OCI-LY3 (cell line): ENCODE data around the gene ECT2.

Experiments
- H2AFZ ChIP-seq: fragments of 200-600, 300-600 bp; shearing (Covaris generic); 2 replicates; pipeline ENCODE4 v1.6.0; 2014; ENCODE audit warnings: antibody characterized with exemption, low read depth, low read length
- H3K27ac ChIP-seq: fragments of 200-600, 300-600 bp; sonication (generic); 2 replicates; pipeline ENCODE4 v1.5.1; 2014; ENCODE audit warnings: mild to moderate bottlenecking, low read length, moderate library complexity, mixed read lengths
- H3K27me3 ChIP-seq: fragments of 200-600, 300-600 bp; sonication (generic); 2 replicates; pipeline ENCODE4 v1.6.1; 2014; ENCODE audit warnings: low read depth, low read length, mixed read lengths
- H3K36me3 ChIP-seq: fragments of 200-600, 300-600 bp; sonication (generic); replicated peaks from 2 replicates; pipeline ENCODE3; 2014; ENCODE audit warnings: low read depth, low read length, mixed read lengths
- H3K4me1 ChIP-seq: fragments of 300-600, 200-600 bp; sonication (generic); 2 replicates; pipeline ENCODE4 v1.6.1; 2014; ENCODE audit warnings: low read length, mixed read lengths
- H3K4me2 ChIP-seq: fragments of 200-600, 300-600 bp; sonication (generic); 2 replicates; pipeline ENCODE4 v1.6.1; 2014; ENCODE audit warnings: low read length, mixed read lengths
- H3K4me3 ChIP-seq: fragments of 300-600, 200-600 bp; sonication (generic); 2 replicates; pipeline ENCODE4 v1.5.1; 2014; ENCODE audit warnings: antibody characterized with exemption, mild to moderate bottlenecking, low read length, moderate library complexity
- H3K79me2 ChIP-seq: fragments of 300-600, 200-600 bp; shearing (Covaris generic); 2 replicates; pipeline ENCODE4 v1.6.1; 2014; ENCODE audit warnings: mild to moderate bottlenecking, low read length, mixed read lengths
- H3K9ac ChIP-seq: fragments of 300-600, 200-600 bp; shearing (Covaris generic); 2 replicates; pipeline ENCODE4 v1.6.0; 2014; ENCODE audit warnings: mild to moderate bottlenecking, low read length, moderate library complexity
- H3K9me3 ChIP-seq: fragments of 200-600, 300-600 bp; shearing (Covaris generic); 2 replicates; pipeline ENCODE4 v1.6.1; 2014; ENCODE audit warnings: low read length, mixed read lengths; ENCODE audit not compliant: insufficient read depth
- H4K20me1 ChIP-seq: fragments of 200-600, 300-600 bp; sonication (generic); 2 replicates; pipeline ENCODE4 v1.6.1; 2016; ENCODE audit warnings: low read length, mixed read lengths; ENCODE audit not compliant: insufficient read depth
- EZH2phosphoT487 ChIP-seq: fragments of 200-600 bp; shearing (Covaris generic); IDR thresholded peaks from 2 replicates; pipeline ENCODE4 v1.6.1; 2018; ENCODE audit warnings: antibody characterized with exemption, mixed run types, low read depth
- TF ChIP-seq, protein P1 (sequence below): fragments of 200-600, 300-600 bp; sonication (generic); IDR thresholded peaks from 2 replicates; pipeline ENCODE4 v1.5.1; 2014; ENCODE audit warnings: antibody characterized with exemption, low read length, low read depth

The ECT2 gene

DNA sequence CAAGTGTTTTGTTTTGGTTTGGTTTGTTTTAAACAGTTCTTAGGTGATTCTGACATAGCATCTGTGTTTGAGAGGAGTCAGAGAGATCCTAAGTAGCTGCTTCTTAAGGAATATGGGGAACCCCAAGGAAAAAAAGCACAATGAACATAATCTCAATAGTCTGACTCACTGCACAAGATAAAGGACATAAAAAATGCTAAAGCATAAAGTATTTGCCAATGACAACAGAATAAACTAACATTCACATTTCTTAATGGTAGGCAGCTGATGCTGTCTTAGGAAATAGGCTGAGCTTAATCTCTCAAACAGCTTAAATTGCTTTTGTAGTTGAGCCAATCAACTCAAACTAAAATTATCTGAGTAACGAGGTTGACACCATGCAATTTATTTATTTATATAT lies 42.6 kb upstream of the ECT2 start:
- H3K27me3 ChIP-seq: peaks cover 2% of the 10 kb centered on the region; the same call in 1 of the 2 replicates
- H3K79me2 ChIP-seq: no peaks in the 10 kb centered on the region
- H3K9me3 ChIP-seq: no peaks in the 10 kb centered on the region
- H3K4me3 ChIP-seq: no peak overlapping the region
- no peaks in the 10 kb centered on the region for H4K20me1 ChIP-seq
- H3K36me3 ChIP-seq: no peaks in the 10 kb centered on the region
- peaks cover 11% of the 10 kb centered on the region for H3K4me1 ChIP-seq
- no peak overlapping the region for H3K4me2 ChIP-seq
- H3K27ac ChIP-seq: no peak overlapping the region
- no peak for TF ChIP-seq EZH2phosphoT487
- TF ChIP-seq, protein P1, sequence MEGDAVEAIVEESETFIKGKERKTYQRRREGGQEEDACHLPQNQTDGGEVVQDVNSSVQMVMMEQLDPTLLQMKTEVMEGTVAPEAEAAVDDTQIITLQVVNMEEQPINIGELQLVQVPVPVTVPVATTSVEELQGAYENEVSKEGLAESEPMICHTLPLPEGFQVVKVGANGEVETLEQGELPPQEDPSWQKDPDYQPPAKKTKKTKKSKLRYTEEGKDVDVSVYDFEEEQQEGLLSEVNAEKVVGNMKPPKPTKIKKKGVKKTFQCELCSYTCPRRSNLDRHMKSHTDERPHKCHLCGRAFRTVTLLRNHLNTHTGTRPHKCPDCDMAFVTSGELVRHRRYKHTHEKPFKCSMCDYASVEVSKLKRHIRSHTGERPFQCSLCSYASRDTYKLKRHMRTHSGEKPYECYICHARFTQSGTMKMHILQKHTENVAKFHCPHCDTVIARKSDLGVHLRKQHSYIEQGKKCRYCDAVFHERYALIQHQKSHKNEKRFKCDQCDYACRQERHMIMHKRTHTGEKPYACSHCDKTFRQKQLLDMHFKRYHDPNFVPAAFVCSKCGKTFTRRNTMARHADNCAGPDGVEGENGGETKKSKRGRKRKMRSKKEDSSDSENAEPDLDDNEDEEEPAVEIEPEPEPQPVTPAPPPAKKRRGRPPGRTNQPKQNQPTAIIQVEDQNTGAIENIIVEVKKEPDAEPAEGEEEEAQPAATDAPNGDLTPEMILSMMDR: no peak
- H3K9ac ChIP-seq: no peak overlapping the region
- H2AFZ ChIP-seq: no peak overlapping the region

- no peaks in the 10 kb centered on the region for H4K20me1 ChIP-seq
- peak overlapping the region; percentile 88; the same call in 1 of the 2 replicates for H3K4me2 ChIP-seq
- no peak overlapping the region for H2AFZ ChIP-seq
- no peaks in the 10 kb centered on the region for H3K36me3 ChIP-seq
- H3K27ac ChIP-seq: no peak overlapping the region
- no peak for TF ChIP-seq EZH2phosphoT487
- H3K9me3 ChIP-seq: no peaks in the 10 kb centered on the region
- H3K79me2 ChIP-seq: no peaks in the 10 kb centered on the region
- no peak overlapping the region for H3K9ac ChIP-seq
- peaks cover 11% of the 10 kb centered on the region for H3K4me1 ChIP-seq
- no peak overlapping the region for H3K4me3 ChIP-seq
- H3K27me3 ChIP-seq: peaks cover 2% of the 10 kb centered on the region; the same call in 1 of the 2 replicates
Observed at GRCh38 chr3:172708921-172709773, 41.4 kb upstream of the ECT2 start.

DNA sequence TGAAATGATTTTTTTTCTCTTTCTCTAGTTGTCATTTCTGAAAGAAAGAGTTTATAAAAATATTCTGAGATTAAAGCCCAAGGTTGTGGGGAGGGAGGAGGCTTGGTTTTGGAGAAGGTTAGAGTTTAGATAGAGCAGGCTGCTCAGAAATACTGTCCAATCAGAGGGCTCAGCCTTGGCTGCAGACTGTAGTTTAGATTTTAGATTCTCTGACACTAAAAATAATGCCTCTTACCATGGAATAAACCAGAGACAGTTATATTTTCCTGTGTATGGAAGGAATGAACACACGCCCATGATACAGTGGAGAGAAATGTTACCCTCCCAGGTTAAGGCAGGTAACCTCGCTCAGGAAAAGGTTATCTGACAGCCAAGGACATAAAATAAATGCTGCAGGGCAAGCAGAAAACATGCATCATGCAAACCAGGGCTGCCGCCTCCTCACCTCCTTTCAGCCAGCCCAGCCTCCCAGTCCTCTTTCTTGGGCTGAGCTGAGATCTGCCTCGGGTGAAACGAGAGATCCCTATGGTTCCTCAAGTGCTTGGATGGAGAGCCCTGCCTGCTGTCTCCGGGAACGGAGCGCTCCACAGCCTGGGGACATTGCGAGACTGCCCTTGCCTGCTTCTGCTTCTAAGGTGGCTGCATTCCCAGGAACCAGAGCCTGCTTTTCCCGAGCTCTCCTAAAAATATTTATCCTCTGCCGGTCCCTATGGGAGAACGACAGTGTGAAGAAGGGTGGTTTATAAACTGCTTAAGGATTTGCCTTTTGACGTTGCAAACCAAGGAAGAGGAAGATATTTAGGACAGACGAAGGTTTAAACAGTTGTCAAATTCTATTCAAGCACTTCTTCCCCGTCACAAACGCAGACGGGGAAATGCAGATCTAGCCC lies 40.5 kb upstream of the ECT2 start:
- peak overlapping the region; percentile 77 for H2AFZ ChIP-seq
- no peak overlapping the region for H3K27ac ChIP-seq

DNA sequence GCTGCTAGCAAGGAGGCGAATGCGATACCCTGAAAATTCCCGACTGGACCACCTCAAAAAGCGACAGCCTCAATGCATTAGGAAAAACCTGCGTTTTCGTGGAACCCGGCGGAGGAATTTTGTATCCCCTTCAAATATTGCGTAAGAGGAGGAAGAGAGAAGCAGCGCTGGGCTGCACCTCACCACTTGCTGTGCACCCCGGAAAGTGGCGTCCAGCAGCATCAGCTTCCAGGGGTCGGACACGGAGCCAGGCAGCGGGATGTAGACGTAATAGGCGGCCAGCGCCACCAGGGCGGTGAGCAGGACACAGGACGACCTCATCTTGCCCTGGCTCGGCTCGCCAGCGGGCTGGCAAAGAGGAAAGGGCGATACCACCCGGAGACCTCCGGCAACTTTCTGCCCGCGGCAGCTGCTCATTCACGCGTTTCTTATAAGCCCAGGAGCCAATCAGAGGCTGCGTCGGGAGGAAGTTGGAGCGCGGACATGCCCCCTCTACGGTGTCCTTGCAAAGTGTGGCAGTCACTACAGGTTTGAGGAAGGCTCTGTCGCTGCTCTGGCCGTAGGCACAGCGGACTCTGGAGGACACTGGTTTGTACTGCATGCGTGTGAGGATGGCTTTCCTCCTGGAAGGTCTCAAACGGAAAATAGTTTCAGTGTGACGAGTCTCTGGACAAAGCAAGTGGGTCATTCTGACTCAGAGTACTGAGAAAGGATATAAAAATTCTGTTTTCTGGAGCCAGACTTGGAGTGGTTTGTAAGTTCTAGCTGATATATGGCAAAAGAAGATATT lies 39.7 kb upstream of the ECT2 start, which contains the start of gene NCEH1:
TSS of gene NCEH1 (minus strand) at position 404 of the 790 bp plus-strand sequence. CDS start at position 321, 83 bp downstream.
- Histone ChIP-seq H3K9me3 (no peaks in the 10 kb centered on the region), H3K27ac (no peak within 1 kb of the TSS), H3K4me1 (peaks cover 11% of the 10 kb centered on the region), H4K20me1 (no peaks in the 10 kb centered on the region), H2AFZ (peak within 1 kb of the TSS; percentile 99), H3K36me3 (no peaks in the 10 kb centered on the region), H3K4me2 (peak within 1 kb of the TSS; percentile 88), H3K9ac (peak within 1 kb of the TSS; percentile 77), H3K79me2 (no peaks in the 10 kb centered on the region), H3K27me3 (peaks cover 2% of the 10 kb centered on the region; the same call in 1 of the 2 replicates), H3K4me3 (peak within 1 kb of the TSS; percentile 96)
- no peak for TF ChIP-seq EZH2phosphoT487
- TF ChIP-seq, protein P1: peak; percentile 75

More for the DNA sequence above, 40.5 kb upstream of the ECT2 start:
- H4K20me1 ChIP-seq: no peaks in the 10 kb centered on the region
- H3K9ac ChIP-seq: peak overlapping the region; percentile 77
- no peaks in the 10 kb centered on the region for H3K9me3 ChIP-seq
- H3K79me2 ChIP-seq: no peaks in the 10 kb centered on the region
- peak overlapping the region; percentile 96 for H3K4me3 ChIP-seq
- TF ChIP-seq, protein P1: no peak
- TF ChIP-seq EZH2phosphoT487: no peak
- peaks cover 11% of the 10 kb centered on the region for H3K4me1 ChIP-seq
- peaks cover 2% of the 10 kb centered on the region; the same call in 1 of the 2 replicates for H3K27me3 ChIP-seq
- peak overlapping the region; percentile 88 for H3K4me2 ChIP-seq
- no peaks in the 10 kb centered on the region for H3K36me3 ChIP-seq
